Smooth muscle cell (in vitro differentiated cells): ENCODE measurements around the gene CFAP299. TPM values are rescaled to one million over a fixed set of nuclear protein-coding genes. Genes with fewer than 3 reads are reported as not detected.
A peak's percentile ranks its signal among the peaks of the same experiment; 100 is the strongest.

Experiments
- DNase-seq: peaks from one replicate; lab custom pipeline; 2025; ENCODE audit not compliant: unreplicated experiment; lab: John Stamatoyannopoulos, UW
- H2AFZ ChIP-seq: fragments of 200-600 bp; sonication (generic); 2 replicates; pipeline ENCODE4 v1.6.0; 2016; ENCODE audit warnings: antibody characterized with exemption, low read depth, mild to moderate bottlenecking
- H3F3A ChIP-seq: fragments of 200-600 bp; sonication (generic); 2 replicates; pipeline ENCODE4 v1.6.0; 2017; ENCODE audit warnings: antibody characterized with exemption, low read depth
- H3K27ac ChIP-seq: fragments of 200-600 bp; sonication (generic); 2 replicates; pipeline ENCODE4 v1.5.1; 2016; ENCODE audit warnings: low read depth, mild to moderate bottlenecking
- H3K27me3 ChIP-seq: fragments of 200-600 bp; sonication (generic); 2 replicates; pipeline ENCODE4 v1.6.1; 2016; ENCODE audit warnings: low read depth, mild to moderate bottlenecking
- H3K36me3 ChIP-seq: fragments of 200-600 bp; sonication (generic); 2 replicates; pipeline ENCODE4 v1.5.1; 2016; ENCODE audit warnings: low read depth
- H3K4me1 ChIP-seq: fragments of 200-600 bp; sonication (generic); 2 replicates; pipeline ENCODE4 v1.5.1; 2016; ENCODE audit warnings: low read depth
- H3K4me2 ChIP-seq: fragments of 200-600 bp; sonication (generic); 2 replicates; pipeline ENCODE4 v1.6.0; 2016; ENCODE audit warnings: mild to moderate bottlenecking
- H3K4me3 ChIP-seq: fragments of 200-600 bp; sonication (generic); 2 replicates; pipeline ENCODE4 v1.5.1; 2016; ENCODE audit warnings: mild to moderate bottlenecking
- H3K79me2 ChIP-seq: fragments of 200-600 bp; sonication (generic); 2 replicates; pipeline ENCODE4 v1.6.0; 2016; ENCODE audit warnings: low read depth, mild to moderate bottlenecking
- H3K9ac ChIP-seq: fragments of 200-600 bp; sonication (generic); 2 replicates; pipeline ENCODE4 v1.6.0; 2016; ENCODE audit warnings: low read depth
- H3K9me3 ChIP-seq: fragments of 200-600 bp; sonication (generic); replicated peaks from 2 replicates; pipeline ENCODE4 v1.5.1; 2016; ENCODE audit warnings: low read depth
- H4K20me1 ChIP-seq: fragments of 200-600 bp; sonication (generic); 2 replicates; pipeline ENCODE4 v1.6.0; 2016; ENCODE audit warnings: low read depth
- WGBS: methylation state at CpG from one replicate; pipeline ENCODE4 v1.1.7; 2016; ENCODE audit warnings: low lambda C conversion rate; 5-methylcytosine and 5-hydroxymethylcytosine counted together
- polyA plus RNA-seq: library from polyadenylated mRNA; unstranded; fragments of >200 nt; fragmentation: Nextera tagmentation; extraction: Ambion mirVana; gene quantifications from 2 replicates; pipeline ENCODE4 v1.2.1, GENCODE V29; 2016
- total RNA-seq: library from RNA; depleted of rRNA; stranded (reverse); fragments of >200 nt; gene quantifications from 2 replicates; pipeline ENCODE4 v1.2.3, GENCODE V29; 2014
- TF ChIP-seq, protein P1 (sequence below): fragments of 200-600 bp; sonication (generic); IDR thresholded peaks from 2 replicates; pipeline ENCODE4 v1.5.1; 2017; ENCODE audit warnings: borderline replicate concordance, mild to moderate bottlenecking, antibody characterized with exemption; ENCODE audit not compliant: insufficient read depth, poor library complexity, severe bottlenecking

CFAP299 gene
- total and polyA plus RNA-seq, 2 experiments from 2014 or later, result not detected

DNA sequence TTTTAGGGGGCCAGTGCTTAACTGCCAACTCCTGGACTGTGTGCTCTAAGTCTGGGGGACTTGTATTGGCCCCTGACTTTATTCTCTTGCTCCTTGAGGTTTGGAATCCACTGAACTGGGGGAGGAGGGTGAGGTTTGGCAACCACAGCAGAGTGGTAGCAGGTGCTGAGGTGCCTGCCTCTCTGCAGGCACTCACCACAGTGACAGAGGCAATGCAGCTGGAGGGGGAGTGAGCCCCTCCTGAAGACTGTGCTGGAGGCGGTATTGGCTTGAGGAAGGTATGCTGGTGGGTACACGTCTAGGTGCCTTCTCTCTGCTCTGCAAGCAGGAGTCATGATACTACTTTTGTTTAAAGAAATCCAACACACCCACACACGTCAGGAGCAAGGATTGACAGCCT, 24.6 kb downstream of the CFAP299 start:
- Histone ChIP-seq H3K9ac (no peak overlapping the region), H3K9me3 (no peaks in the 10 kb centered on the region), H3K36me3 (no peaks in the 10 kb centered on the region), H3K4me1 (no peaks in the 10 kb centered on the region), H3F3A (no peaks in the 10 kb centered on the region), H3K27ac (no peak overlapping the region), H3K4me2 (no peak overlapping the region), H3K79me2 (no peaks in the 10 kb centered on the region), H3K4me3 (no peak overlapping the region), H3K27me3 (peaks cover 40% of the 10 kb centered on the region), H4K20me1 (no peaks in the 10 kb centered on the region), H2AFZ (no peak overlapping the region)
- TF ChIP-seq, protein P1, sequence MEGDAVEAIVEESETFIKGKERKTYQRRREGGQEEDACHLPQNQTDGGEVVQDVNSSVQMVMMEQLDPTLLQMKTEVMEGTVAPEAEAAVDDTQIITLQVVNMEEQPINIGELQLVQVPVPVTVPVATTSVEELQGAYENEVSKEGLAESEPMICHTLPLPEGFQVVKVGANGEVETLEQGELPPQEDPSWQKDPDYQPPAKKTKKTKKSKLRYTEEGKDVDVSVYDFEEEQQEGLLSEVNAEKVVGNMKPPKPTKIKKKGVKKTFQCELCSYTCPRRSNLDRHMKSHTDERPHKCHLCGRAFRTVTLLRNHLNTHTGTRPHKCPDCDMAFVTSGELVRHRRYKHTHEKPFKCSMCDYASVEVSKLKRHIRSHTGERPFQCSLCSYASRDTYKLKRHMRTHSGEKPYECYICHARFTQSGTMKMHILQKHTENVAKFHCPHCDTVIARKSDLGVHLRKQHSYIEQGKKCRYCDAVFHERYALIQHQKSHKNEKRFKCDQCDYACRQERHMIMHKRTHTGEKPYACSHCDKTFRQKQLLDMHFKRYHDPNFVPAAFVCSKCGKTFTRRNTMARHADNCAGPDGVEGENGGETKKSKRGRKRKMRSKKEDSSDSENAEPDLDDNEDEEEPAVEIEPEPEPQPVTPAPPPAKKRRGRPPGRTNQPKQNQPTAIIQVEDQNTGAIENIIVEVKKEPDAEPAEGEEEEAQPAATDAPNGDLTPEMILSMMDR, result no peak
- DNase-seq, result no peak
- WGBS, result 35% methylated on average over 3 of the region's 3 CpGs

DNA sequence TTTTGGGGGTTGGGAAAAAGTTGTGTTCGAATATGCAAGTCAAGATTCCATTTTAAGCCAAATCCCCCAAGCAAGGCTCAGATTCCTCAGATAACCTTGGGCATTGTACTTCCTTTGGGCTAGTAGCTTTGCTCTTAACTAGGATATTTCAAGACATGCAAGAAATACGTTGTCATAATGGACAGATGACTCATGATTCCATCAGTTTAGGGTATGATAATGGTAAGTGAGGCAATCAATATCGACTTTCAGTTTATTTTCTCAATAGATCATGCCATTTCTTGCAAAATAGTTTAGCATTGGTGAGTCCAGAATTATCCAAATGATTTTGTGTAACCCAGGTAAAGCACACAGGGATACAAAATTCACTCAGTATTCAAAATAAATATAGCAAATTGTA, 25.4 kb downstream of the CFAP299 start:
- 58% methylated on average over 3 of the region's 3 CpGs for WGBS
- TF ChIP-seq, protein P1, result no peak
- H3K36me3 ChIP-seq, result no peaks in the 10 kb centered on the region
- H3K4me3 ChIP-seq, result no peak overlapping the region
- no peaks in the 10 kb centered on the region for H3K4me1 ChIP-seq
- no peak overlapping the region for H3K9ac ChIP-seq
- no peaks in the 10 kb centered on the region for H3K79me2 ChIP-seq
- H3F3A ChIP-seq, result no peaks in the 10 kb centered on the region
- no peak overlapping the region for H3K4me2 ChIP-seq
- H3K9me3 ChIP-seq, result no peaks in the 10 kb centered on the region
- H3K27me3 ChIP-seq, result peaks cover 39% of the 10 kb centered on the region
- H4K20me1 ChIP-seq, result no peaks in the 10 kb centered on the region
- no peak overlapping the region for H2AFZ ChIP-seq
- no peak overlapping the region for H3K27ac ChIP-seq
- no peak for DNase-seq

DNA sequence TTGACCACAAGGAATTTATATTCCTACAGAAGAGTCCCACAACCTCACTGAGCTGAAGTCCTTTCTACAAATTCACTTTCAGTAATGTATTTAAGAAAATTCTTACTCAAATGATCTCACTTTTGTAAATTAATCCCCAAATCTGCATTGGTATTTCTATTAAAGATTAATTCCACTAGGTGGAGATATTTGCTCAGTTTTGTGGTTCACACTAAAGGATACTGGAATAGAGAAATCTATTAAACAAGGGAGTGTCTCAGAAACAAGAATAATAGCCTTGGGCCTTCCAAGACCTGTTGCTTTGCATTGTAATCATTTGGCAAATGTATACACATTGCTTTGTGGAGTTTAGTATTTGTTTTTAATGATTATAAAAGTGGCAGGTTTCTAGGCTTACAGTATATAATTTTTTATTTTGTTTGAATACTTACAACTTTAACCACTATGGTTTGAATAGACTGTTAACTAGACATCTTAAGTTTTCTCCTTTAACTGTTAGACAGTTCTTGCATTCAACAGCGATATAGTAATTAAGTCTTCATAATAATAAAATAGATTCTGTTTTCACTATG, 25.9 kb downstream of the CFAP299 start:
- WGBS, result 88% methylated on average over 1 of the region's 1 CpG
- TF ChIP-seq, protein P1, result peak; percentile 41
- Histone ChIP-seq H4K20me1 (no peaks in the 10 kb centered on the region), H3K9me3 (no peaks in the 10 kb centered on the region), H3K4me2 (no peak overlapping the region), H3F3A (no peaks in the 10 kb centered on the region), H3K36me3 (no peaks in the 10 kb centered on the region), H2AFZ (no peak overlapping the region), H3K27me3 (peaks cover 34% of the 10 kb centered on the region), H3K9ac (no peak overlapping the region), H3K4me3 (no peak overlapping the region), H3K27ac (no peak overlapping the region), H3K4me1 (no peaks in the 10 kb centered on the region), H3K79me2 (no peaks in the 10 kb centered on the region)
- no peak for DNase-seq

DNA sequence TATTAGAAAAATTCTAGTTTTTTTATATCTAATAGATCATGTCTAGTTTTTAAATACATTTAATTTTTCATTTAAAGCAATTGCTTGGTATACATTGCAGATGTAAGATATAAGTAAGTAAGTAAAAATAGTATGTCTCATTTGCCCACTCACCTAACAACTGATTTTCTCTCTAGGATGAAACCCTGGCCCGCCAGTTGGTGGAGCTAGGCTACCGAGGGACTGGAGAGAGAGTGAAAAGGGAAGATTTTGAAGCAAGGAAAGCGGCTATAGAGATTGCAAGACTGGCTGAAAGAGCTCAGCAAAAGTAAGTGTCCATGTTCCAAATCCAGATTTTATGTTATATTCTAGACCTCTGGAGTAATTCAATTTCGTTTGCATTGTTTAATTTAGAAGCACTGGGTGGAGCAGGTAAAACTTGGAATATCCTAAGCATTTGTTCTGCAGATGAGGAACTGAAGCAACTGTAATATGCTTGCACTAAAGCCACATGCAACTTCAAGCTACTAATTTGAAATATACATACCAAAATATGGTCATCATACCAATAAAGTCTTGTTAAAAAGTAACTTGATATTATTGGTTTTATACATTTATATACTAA, 27.1 kb downstream of the CFAP299 start:
- Histone ChIP-seq H4K20me1 (no peaks in the 10 kb centered on the region), H3K9me3 (no peaks in the 10 kb centered on the region), H3K36me3 (no peaks in the 10 kb centered on the region), H3K9ac (no peak overlapping the region), H3K4me1 (no peaks in the 10 kb centered on the region), H3K4me3 (no peak overlapping the region), H3F3A (no peaks in the 10 kb centered on the region), H3K4me2 (no peak overlapping the region), H3K27ac (no peak overlapping the region), H3K79me2 (no peaks in the 10 kb centered on the region), H3K27me3 (peaks cover 22% of the 10 kb centered on the region), H2AFZ (no peak overlapping the region)
- DNase-seq, result no peak
- 6% methylated on average over 4 of the region's 4 CpGs for WGBS
- TF ChIP-seq, protein P1, result peak; percentile 50
